ENCODE data around the gene COG8. TPM values are rescaled to one million over a fixed set of nuclear protein-coding genes. Genes with fewer than 3 reads are reported as not detected.
"Not testable (repeated sequence)": the region's sequence is repeated elsewhere in the genome, so short reads cannot be mapped to it uniquely, and the experiment has no call there.

The COG8 gene
- total and polyA plus RNA-seq, 2 of the 8 experiments (the other 6 are each of a cell fraction or from before 2014, with no cell fraction given), result 49.1 to 55.6 TPM

DNA sequence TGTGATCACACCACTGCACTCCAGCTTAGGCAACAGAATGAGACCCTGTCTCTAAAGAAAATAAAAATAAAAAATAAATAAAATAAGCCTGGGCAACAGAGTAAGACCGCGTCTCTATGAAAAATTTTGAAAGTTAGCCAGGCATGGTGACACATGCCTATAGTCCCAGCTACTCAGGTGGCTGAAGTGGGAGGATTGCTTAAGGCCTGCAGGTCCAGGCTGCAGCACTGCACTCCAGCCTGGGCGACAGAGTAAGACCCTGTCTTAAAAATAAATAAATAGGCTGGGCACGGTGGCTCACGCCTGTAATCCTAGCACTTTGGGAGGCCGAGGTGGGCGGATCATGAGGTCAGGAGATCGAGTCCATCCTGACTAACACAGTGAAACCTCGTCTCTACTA lies 47.7 kb downstream of the COG8 start:
- H3K9me3 ChIP-seq (ENCODE audit: insufficient read depth in 2 of 2, low read depth in 1 of 2, low read length in 1 of 2); H2AFZ ChIP-seq (ENCODE audit: low read length); H3K36me3 ChIP-seq (ENCODE audit: control insufficient read depth in 2 of 4, insufficient read depth in 4 of 4, low read length in 3 of 4); H4K8ac ChIP-seq (ENCODE audit: extremely low read depth, insufficient read depth, low read length); H2AK5ac ChIP-seq (ENCODE audit: low read depth, low read length); H3K27me3 ChIP-seq (replicated peaks in 1 of 4; ENCODE audit: control insufficient read depth in 3 of 4, extremely low read depth in 1 of 4, insufficient read depth in 3 of 4, low read length in 3 of 4); H3K27ac ChIP-seq (ENCODE audit: low read depth, low read length); H2BK12ac ChIP-seq (ENCODE audit: low read depth, low read length); H3K79me2 ChIP-seq (ENCODE audit: control insufficient read depth in 1 of 2, insufficient read depth in 2 of 2, low read length in 2 of 2); H4K20me1 ChIP-seq (replicated peaks in 1 of 2; ENCODE audit: control insufficient read depth in 1 of 2, insufficient read depth in 2 of 2, low read length in 2 of 2); H3K23me2 ChIP-seq (ENCODE audit: low read depth, low read length); H2BK120ac ChIP-seq (replicated peaks; ENCODE audit: low read depth, low read length); H3K56ac ChIP-seq (replicated peaks; ENCODE audit: insufficient read length, low read depth, low read length); H4K5ac ChIP-seq (ENCODE audit: insufficient read length, low read depth, low read length); FAIRE-seq; H3K9ac ChIP-seq (replicated peaks in 1 of 4; ENCODE audit: extremely low read depth in 1 of 4, low read depth in 3 of 4, low read length in 3 of 4); H3K4me2 ChIP-seq (ENCODE audit: insufficient read depth in 1 of 2, low read depth in 2 of 2, low read length in 2 of 2); POLR2A ChIA-PET (ENCODE audit: partially characterized antibody); DNase-seq (ENCODE audit: low read depth in 1 of 2, low spot score in 2 of 2); H3K23ac ChIP-seq (ENCODE audit: insufficient read length); H3K4me1 ChIP-seq (replicated peaks in 1 of 4; ENCODE audit: control insufficient read depth in 3 of 4, insufficient read depth in 4 of 4, low read length in 3 of 4); H2BK20ac ChIP-seq (ENCODE audit: low read length); H3K4me3 ChIP-seq (ENCODE audit: extremely low read depth in 1 of 4, insufficient read depth in 2 of 4, low read depth in 3 of 4, low read length in 4 of 4); H3K18ac ChIP-seq (ENCODE audit: extremely low read depth, low read length); H2BK5ac ChIP-seq (ENCODE audit: low read depth, low read length); H3K4ac ChIP-seq (replicated peaks; ENCODE audit: insufficient read length, low read depth, low read length); H3K14ac ChIP-seq (ENCODE audit: insufficient read length); H3K79me1 ChIP-seq (ENCODE audit: low read depth, low read length); H4K91ac ChIP-seq (replicated peaks; ENCODE audit: insufficient read length, low read length); H2BK15ac ChIP-seq (ENCODE audit: low read length): not testable (repeated sequence)
- 95% methylated on average over 9 of the region's 9 CpGs; no CpG with 5 or more reads in 1 of the 2 experiments for WGBS, 2 experiments (ENCODE audit: extremely low coverage in 1 of 2, insufficient coverage in 1 of 2, insufficient read length in 1 of 2, insufficient replicate concordance in 2 of 2, low coverage in 1 of 2, low lambda C conversion rate in 2 of 2, missing lambda C conversion rate in 1 of 2)
- CTCF ChIA-PET (ENCODE audit: partially characterized antibody), result interaction anchor here (0.6 kb wide), 1 partner anchor 18 kb away, joined by 3 read pairs; no protein-coding TSS in a partner anchor
